ENCODE results near the gene HPN.

DNA sequence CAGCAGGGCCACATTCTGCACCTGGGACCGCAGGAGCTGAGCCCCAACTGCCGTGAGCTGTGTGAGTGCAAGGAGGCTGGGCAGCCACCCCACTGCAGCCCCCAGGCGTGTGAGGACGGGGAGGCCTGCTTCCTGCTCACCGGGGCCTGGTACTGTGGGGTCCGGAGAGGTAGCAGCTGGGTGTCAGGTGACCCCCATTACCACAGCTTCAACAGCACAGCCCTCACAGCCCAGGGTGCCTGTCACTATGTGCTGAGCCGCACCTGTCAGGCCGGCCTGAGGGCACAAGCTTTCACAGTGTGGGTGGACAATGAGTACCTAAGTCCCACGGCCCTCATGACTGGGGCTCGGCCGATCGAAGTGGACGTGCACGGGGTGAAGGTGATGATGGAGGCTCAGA lies 38.3 kb downstream of the HPN start:
- no peak for TF ChIP-seq CTCF (IDR thresholded peaks at IDR 0.05)
- no peak for TF ChIP-seq POLR2A (IDR thresholded peaks at IDR 0.05)
